Activated CD8-positive, alpha-beta T cell treated with anti-CD3 and anti-CD28 coated beads, Interleukin-2, amount 10 ng/mL, durations not matched to agents 7 days and 5 days (primary cell): ENCODE results near the gene COL16A1. TPM values are rescaled to one million over a fixed set of nuclear protein-coding genes. Genes with fewer than 3 reads are reported as not detected.
"Not testable (repeated sequence)": the region's sequence is repeated elsewhere in the genome, so short reads cannot be mapped to it uniquely, and the experiment has no call there.

ENCODE experiments used
- ATAC-seq: fragments of 150-1000 bp; cut with Tn5 transposase; one replicate; pipeline ENCODE4 v1.10.0; 2021; ENCODE audit warnings: moderate library complexity
- CTCF ChIA-PET: fragments of 350-600 bp; sonication (Branson Sonifier 250); formaldehyde crosslinking; loops from one replicate; lab custom pipeline; 2021; ENCODE audit warnings: antibody characterized with exemption; lab: Charles Lee
- POLR2A ChIA-PET: fragments of 350-600 bp; sonication (Branson Sonifier 250); formaldehyde crosslinking; loops from one replicate; lab custom pipeline; 2021; ENCODE audit warnings: antibody characterized with exemption; lab: Charles Lee
- DNase-seq: peaks from one replicate; pipeline ENCODE4 v3.0.0-alpha.2; 2020
- H3K27ac Mint-ChIP-seq: one replicate; pipeline ENCODE4 v1.8.0; 2021; ENCODE audit warnings: mild to moderate bottlenecking, mixed read lengths
- H3K27me3 Mint-ChIP-seq: one replicate; pipeline ENCODE4 v1.8.0; 2021; ENCODE audit warnings: low read depth, mixed read lengths
- H3K36me3 Mint-ChIP-seq: one replicate; pipeline ENCODE4 v1.8.0; 2021; ENCODE audit warnings: low read depth, mixed read lengths
- H3K4me1 Mint-ChIP-seq: one replicate; pipeline ENCODE4 v1.8.0; 2021; ENCODE audit warnings: low read depth, mixed read lengths
- H3K4me3 Mint-ChIP-seq: one replicate; pipeline ENCODE4 v1.8.0; 2021; ENCODE audit warnings: mild to moderate bottlenecking, mixed read lengths
- H3K9me3 Mint-ChIP-seq: one replicate; pipeline ENCODE4 v1.8.0; 2022; ENCODE audit warnings: mixed read lengths; ENCODE audit not compliant: insufficient read depth
- total RNA-seq, 2 experiments: library from RNA; stranded (reverse); gene quantifications; one replicate each; pipeline ENCODE4 v1.2.3, GENCODE V29; 2021

The COL16A1 gene
- total RNA-seq, 2 experiments from 2014 or later, result not detected

- H3K4me3 Mint-ChIP-seq, result no peak overlapping the region
- POLR2A ChIA-PET, result no interaction called here
- ATAC-seq (peak; percentile 47), DNase-seq (peak; percentile 30)
- CTCF ChIA-PET, result interaction anchor here (0.7 to 2.7 kb wide), 10 partner anchors 11 to 348 kb away, joined by 3 to 15 read pairs (median 4); partner anchors contain the start of gene COL16A1
- peaks cover 10% of the 10 kb centered on the region for H3K4me1 Mint-ChIP-seq
- no peaks in the 10 kb centered on the region for H3K9me3 Mint-ChIP-seq
- peaks cover 58% of the 10 kb centered on the region for H3K27me3 Mint-ChIP-seq
- no peak overlapping the region for H3K27ac Mint-ChIP-seq
- H3K36me3 Mint-ChIP-seq, result no peaks in the 10 kb centered on the region
Observed at GRCh38 chr1:31715087-31715872, 11.5 kb upstream of the COL16A1 start.

DNA sequence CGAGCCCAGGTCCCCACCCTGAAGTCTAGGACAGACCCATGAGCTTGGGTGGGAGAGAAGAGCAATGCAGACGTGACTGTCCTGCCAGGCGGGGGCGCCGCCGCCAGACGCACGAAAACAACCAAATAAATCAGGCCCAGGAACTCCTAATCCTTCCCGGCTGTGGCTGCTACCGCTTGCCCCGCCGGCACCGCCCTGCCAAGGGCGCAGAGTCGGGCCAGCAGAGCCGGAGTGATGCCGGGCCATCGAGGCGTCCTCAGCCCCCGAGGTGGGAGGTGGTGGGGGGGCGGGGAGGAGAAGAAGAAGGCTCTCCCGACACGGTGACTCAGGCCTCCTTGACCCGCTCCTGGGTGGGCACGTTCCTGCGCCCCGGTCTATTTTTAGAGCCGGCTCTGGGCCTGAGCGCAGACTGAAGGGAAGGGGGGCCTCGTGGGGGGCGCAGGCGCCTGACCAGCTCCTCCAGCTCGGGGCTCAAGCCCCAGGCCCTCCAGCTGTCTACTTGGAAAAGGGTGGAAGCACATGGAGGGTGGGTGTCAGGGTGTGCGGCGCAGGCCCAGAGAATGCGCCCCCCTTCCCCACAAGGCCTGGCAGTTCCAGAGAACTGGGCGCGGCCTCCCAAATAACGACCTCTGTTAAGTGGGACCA is 10.7 kb upstream of the COL16A1 start:
- POLR2A ChIA-PET, result no interaction called here
- Mint-ChIP-seq H3K36me3 (no peaks in the 10 kb centered on the region), H3K4me3 (no peak overlapping the region), H3K27me3 (peaks cover 56% of the 10 kb centered on the region), H3K4me1 (peaks cover 10% of the 10 kb centered on the region), H3K9me3 (no peaks in the 10 kb centered on the region), H3K27ac (no peak overlapping the region)
- peak; percentile 66 for ATAC-seq
- CTCF ChIA-PET, result interaction anchor here (0.9 to 2.7 kb wide), 7 partner anchors 10 to 349 kb away, joined by 3 to 15 read pairs (median 4); partner anchors contain the start of gene COL16A1
- peak; percentile 36 for DNase-seq

DNA sequence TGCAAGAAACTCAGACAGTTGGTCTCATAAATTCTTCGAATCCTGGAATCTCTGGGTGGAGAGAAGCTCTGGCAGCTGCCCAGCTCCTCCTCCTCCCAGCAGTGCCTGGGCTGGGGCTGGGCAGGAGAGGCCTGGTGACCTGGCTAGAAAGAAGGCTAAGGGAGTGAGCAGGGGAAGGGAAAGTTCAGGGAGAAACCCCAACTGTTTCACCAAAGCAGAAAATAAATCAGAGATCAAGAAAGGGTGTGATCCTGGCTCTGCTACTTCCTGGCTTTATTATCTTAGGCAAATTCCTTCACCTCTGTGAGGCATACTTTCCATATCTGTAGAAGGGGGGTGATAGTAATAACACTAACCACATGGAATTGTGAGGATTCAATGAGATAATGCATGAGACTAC is 8.8 kb upstream of the COL16A1 start:
- Mint-ChIP-seq H3K4me1 (peaks cover 18% of the 10 kb centered on the region), H3K27me3 (peaks cover 58% of the 10 kb centered on the region), H3K27ac (no peak overlapping the region), H3K36me3 (no peaks in the 10 kb centered on the region), H3K4me3 (no peak overlapping the region), H3K9me3 (no peaks in the 10 kb centered on the region)
- DNase-seq, result no peak
- no peak for ATAC-seq
- CTCF ChIA-PET, result interaction anchor here (1.4 to 1.9 kb wide), 3 partner anchors 33 to 77 kb away, joined by 5 to 8 read pairs (median 7); no protein-coding TSS in a partner anchor
- POLR2A ChIA-PET, result no interaction called here

DNA sequence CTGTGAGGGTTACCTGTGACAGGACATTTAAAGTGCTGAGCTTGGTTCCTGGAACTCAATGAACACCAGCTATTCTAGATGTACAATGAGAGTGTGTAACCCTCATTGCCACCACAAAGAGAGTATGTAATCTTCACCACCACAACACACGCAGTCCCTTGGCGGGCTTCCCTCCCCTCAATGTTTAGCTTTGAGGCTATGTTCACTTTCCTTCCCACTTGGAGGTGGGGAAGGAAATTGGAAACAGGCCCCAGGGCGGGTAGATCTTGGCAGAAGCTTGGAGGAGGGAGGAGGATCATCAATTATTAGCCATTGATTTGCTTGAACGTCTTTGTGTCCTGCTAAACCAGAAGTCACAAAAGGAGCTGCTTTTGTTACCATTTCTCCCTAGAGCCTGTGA is 8.3 kb upstream of the COL16A1 start:
- no peak for ATAC-seq
- CTCF ChIA-PET, result interaction anchor here (0.6 to 1.9 kb wide), 5 partner anchors 22 to 338 kb away, joined by 3 to 8 read pairs (median 5); no protein-coding TSS in a partner anchor
- Mint-ChIP-seq H3K4me3 (no peak overlapping the region), H3K27ac (no peak overlapping the region), H3K36me3 (no peaks in the 10 kb centered on the region), H3K9me3 (no peaks in the 10 kb centered on the region), H3K27me3 (peaks cover 58% of the 10 kb centered on the region), H3K4me1 (peaks cover 21% of the 10 kb centered on the region)
- DNase-seq, result no peak
- POLR2A ChIA-PET, result interaction anchor here (0.7 kb wide), 1 partner anchor 33 kb away, joined by 3 read pairs; no protein-coding TSS in a partner anchor

GRCh38 chr1:31708324-31708723 is 4.5 kb upstream of the COL16A1 start:
- no peak for ATAC-seq
- Mint-ChIP-seq H3K9me3 (no peaks in the 10 kb centered on the region), H3K27me3 (peaks cover 54% of the 10 kb centered on the region), H3K4me3 (no peak overlapping the region), H3K4me1 (peaks cover 33% of the 10 kb centered on the region), H3K27ac (no peak overlapping the region), H3K36me3 (no peaks in the 10 kb centered on the region)
- DNase-seq, result no peak
- ChIA-PET POLR2A (no interaction called here), CTCF (interaction anchor here (1.2 to 1.6 kb wide), 2 partner anchors 26 to 64 kb away, joined by 3 to 4 read pairs; partner anchors contain the start of gene PEF1)

DNA sequence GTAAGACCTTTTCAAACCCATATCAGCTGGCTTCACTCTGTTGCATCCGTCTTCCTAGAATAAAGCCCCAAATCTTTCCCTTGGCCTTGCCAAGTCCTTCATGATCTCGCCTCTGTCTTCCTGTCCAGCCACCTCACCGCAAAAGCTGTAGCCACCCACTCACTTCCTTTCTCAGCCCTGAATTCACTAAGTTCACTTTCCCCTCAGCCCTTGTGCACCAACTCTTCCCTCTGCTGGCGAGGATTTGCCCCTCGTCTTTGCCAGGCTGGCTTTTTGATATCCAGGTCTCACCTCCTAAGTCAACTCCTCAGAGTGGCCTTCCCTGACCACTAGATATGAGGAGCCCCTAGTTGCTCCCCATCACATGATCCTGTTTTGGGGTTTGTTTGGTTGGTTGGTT is 3.9 kb upstream of the COL16A1 start:
- ChIA-PET CTCF (interaction anchor here (1.2 to 1.6 kb wide), 2 partner anchors 26 to 63 kb away, joined by 3 to 4 read pairs; partner anchors contain the start of gene PEF1), POLR2A (no interaction called here)
- Mint-ChIP-seq H3K4me3 (no peak overlapping the region), H3K9me3 (no peaks in the 10 kb centered on the region), H3K27ac (peak overlapping the region; percentile 17), H3K4me1 (peaks cover 33% of the 10 kb centered on the region), H3K36me3 (no peaks in the 10 kb centered on the region), H3K27me3 (peaks cover 55% of the 10 kb centered on the region)
- ATAC-seq (no peak), DNase-seq (no peak)

DNA sequence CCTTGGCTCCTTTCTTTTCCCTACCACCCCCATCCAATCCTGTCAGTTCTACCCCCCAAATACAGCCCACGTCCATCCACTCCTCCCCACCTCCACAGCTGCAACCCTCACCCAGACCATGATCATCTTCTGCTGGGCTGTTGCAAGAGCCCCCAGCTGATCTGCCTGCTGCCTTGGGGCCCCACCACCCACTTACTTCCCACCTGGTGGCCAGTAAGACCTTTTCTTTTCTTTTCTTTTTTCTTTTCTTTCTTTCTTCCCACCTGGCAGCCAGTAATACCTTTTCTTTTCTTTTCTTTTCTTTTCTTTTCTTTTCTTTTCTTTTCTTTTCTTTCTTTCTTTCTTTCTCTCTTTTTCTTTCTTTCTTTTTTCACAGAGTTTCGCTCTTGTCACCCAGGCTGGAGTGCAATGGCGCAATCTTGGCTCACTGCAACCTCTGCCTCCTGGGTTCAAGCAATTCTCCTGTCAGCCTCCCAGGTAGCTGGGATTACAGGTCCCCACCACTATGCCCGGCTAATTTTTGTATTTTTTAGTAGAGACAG is 3.3 kb upstream of the COL16A1 start:
- CTCF ChIA-PET, result interaction anchor here (1.2 to 1.6 kb wide), 2 partner anchors 25 to 62 kb away, joined by 3 to 4 read pairs; partner anchors contain the start of gene PEF1
- H3K4me3 Mint-ChIP-seq, ATAC-seq, POLR2A ChIA-PET, H3K36me3 Mint-ChIP-seq, H3K27ac Mint-ChIP-seq, H3K9me3 Mint-ChIP-seq, DNase-seq: not testable (repeated sequence)
- Mint-ChIP-seq H3K27me3 (peaks cover 55% of the 10 kb centered on the region), H3K4me1 (peaks cover 33% of the 10 kb centered on the region)

GRCh38 chr1:31706384-31707058 is 2.7 kb upstream of the COL16A1 start:
- CTCF ChIA-PET, result no interaction called here
- peaks cover 52% of the 10 kb centered on the region for H3K27me3 Mint-ChIP-seq
- H3K9me3 Mint-ChIP-seq, result no peaks in the 10 kb centered on the region
- no peak overlapping the region for H3K4me3 Mint-ChIP-seq
- POLR2A ChIA-PET, result no interaction called here
- ATAC-seq (no peak), DNase-seq (no peak)
- H3K27ac Mint-ChIP-seq, result no peak overlapping the region
- no peaks in the 10 kb centered on the region for H3K36me3 Mint-ChIP-seq
- H3K4me1 Mint-ChIP-seq, result peaks cover 33% of the 10 kb centered on the region

- Mint-ChIP-seq H3K4me1 (peaks cover 41% of the 10 kb centered on the region), H3K4me3 (peak overlapping the region; percentile 7), H3K36me3 (no peaks in the 10 kb centered on the region), H3K27ac (no peak overlapping the region), H3K27me3 (peaks cover 52% of the 10 kb centered on the region), H3K9me3 (no peaks in the 10 kb centered on the region)
- peak; percentile 79 for ATAC-seq
- ChIA-PET POLR2A (no interaction called here), CTCF (interaction anchor here (0.7 to 2.9 kb wide), 8 partner anchors 10 to 83 kb away, joined by 3 to 14 read pairs (median 6); no protein-coding TSS in a partner anchor)
- peak; percentile 79 for DNase-seq
Observed at GRCh38 chr1:31705080-31705866, 1.5 kb upstream of the COL16A1 start.

DNA sequence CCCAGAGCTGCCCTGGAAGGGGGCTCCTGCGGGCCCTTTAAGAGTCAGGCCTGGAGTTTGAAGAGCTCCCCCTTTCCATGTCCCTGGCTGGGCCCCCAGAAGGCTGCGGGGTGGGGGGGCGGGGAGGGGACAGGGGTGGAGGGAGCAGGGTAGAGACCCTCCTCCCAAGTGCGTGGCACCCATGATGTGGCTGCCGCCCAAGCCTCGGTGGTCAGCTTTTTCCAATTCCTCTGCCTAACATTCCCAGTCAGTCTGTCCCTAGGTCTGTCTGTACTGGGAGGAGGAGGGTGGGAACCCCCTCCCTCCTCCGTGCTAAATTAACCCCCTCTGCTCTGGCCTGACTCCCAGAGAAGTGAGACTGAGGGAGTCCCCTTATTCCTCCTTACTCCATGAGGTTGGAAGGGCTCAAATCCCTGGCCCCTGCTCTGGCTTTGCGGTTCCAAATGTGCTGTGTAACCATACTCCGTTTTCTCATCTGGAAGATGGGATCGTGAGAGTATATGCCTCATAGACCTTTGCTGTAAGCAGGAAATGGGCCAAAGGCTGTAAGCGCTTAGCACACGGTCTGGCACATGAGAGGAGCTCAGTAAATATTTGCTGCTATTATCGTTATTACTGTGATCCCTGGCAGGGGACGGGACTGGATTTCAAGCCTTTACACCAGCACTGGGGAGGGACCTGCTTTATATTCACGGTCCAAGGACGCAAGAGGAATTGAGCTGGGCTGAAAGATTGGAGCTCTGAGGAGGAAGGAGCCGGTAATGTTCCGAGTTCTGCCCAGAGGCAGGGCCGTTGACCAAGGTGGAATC is 658 bp upstream of the COL16A1 start:
- no peak for ATAC-seq
- H3K9me3 Mint-ChIP-seq, result no peaks in the 10 kb centered on the region
- peaks cover 46% of the 10 kb centered on the region for H3K4me1 Mint-ChIP-seq
- DNase-seq, result no peak
- no peak overlapping the region for H3K27ac Mint-ChIP-seq
- H3K36me3 Mint-ChIP-seq, result no peaks in the 10 kb centered on the region
- ChIA-PET CTCF (interaction anchor here (0.7 to 2.9 kb wide), 9 partner anchors 11 to 85 kb away, joined by 3 to 14 read pairs (median 5); no protein-coding TSS in a partner anchor), POLR2A (no interaction called here)
- peaks cover 52% of the 10 kb centered on the region for H3K27me3 Mint-ChIP-seq
- H3K4me3 Mint-ChIP-seq, result peak overlapping the region; percentile 7
